Spleen (tissue), 7 donors: ENCODE data around the gene CD8B2.
"Not testable (repeated sequence)": the region's sequence is repeated elsewhere in the genome, so short reads cannot be mapped to it uniquely, and the experiment has no call there.

ENCODE experiments used
- CTCF ChIP-seq, 11 experiments: fragments of 200-600 bp in 7 of 11; fragments of 450-650 bp in 4 of 11; sonication (generic) in 4 of 11; IDR thresholded peaks in 8 of 11; conservative IDR thresholded peaks in 3 of 11; 1 replicate in 7 of 11; 2 replicates in 4 of 11; pipeline versions ENCODE4 v1.4.0 to v1.8.0; 2016 to 2021; ENCODE audit warnings: antibody characterized with exemption in 11 of 11, inconsistent platforms in 4 of 11, mild to moderate bottlenecking in 1 of 11
- POLR2A ChIP-seq, 3 donors: fragments of 450-650 bp; IDR thresholded peaks; one replicate each; pipeline ENCODE4 v1.5.1; 2017; ENCODE audit warnings: antibody characterized with exemption in 3 of 3, mild to moderate bottlenecking in 1 of 3
- POLR2AphosphoS5 ChIP-seq, 3 donors: sonication (generic); formaldehyde crosslinking; IDR thresholded peaks; one replicate each; pipeline ENCODE4 v1.5.1; 2017; ENCODE audit warnings: antibody characterized with exemption in 3 of 3
- donor health status: DM: no; HTN: no; CAD: no; lungs with moderate emphysema.
- donor health status: DM: no; HTN: no; CAD: no.
- donor health status: DM: no; HTN: no; CAD: no.

GRCh38 chr2:106486551-106487385 lies at the start of gene CD8B2:
- TF ChIP-seq CTCF (IDR thresholded peaks at IDR 0.05 in 8 of 11, conservative IDR thresholded peaks at IDR 0.05 in 3 of 11); POLR2A (IDR thresholded peaks at IDR 0.05); POLR2AphosphoS5 (IDR thresholded peaks at IDR 0.05): not testable (repeated sequence)
